CD4-positive, alpha-beta T cell (primary cell): ENCODE data around the gene ZNF276. TPM values are rescaled to one million over a fixed set of nuclear protein-coding genes. Genes with fewer than 3 reads are reported as not detected.

Experiments
- ATAC-seq: fragments of 200-7000 bp; cut with Tn5 transposase; one replicate; pipeline ENCODE4 v1.10.0; 2022; ENCODE audit warnings: mild to moderate bottlenecking; ENCODE audit not compliant: poor library complexity
- CTCF ChIA-PET: fragments of 350-600 bp; sonication (Branson Sonifier 250); formaldehyde crosslinking; loops from one replicate; lab custom pipeline; 2021; ENCODE audit warnings: antibody characterized with exemption, inconsistent platforms; lab: Charles Lee
- POLR2A ChIA-PET: fragments of 350-600 bp; sonication (Branson Sonifier 250); formaldehyde crosslinking; loops from one replicate; lab custom pipeline; 2021; ENCODE audit warnings: antibody characterized with exemption, inconsistent platforms; lab: Charles Lee
- DNase-seq, 14 experiments: peaks; one replicate each; pipeline ENCODE4 v3.0.0-alpha.2; 2013 to 2020; ENCODE audit warnings: mixed read lengths in 2 of 14
- H3K27ac ChIP-seq, 2 donors: one replicate each; pipeline versions ENCODE4 v1.5.1 to v1.7.0; 2013; ENCODE audit warnings: low read length in 2 of 2, low read depth in 1 of 2, mild to moderate bottlenecking in 1 of 2
- H3K27me3 ChIP-seq, 2 experiments: 1 replicate in 1 of 2; 2 replicates in 1 of 2; pipeline versions ENCODE4 v1.6.1 to v1.7.0; 2013; ENCODE audit warnings: low read length in 2 of 2, control low read depth in 1 of 2, mild to moderate bottlenecking in 1 of 2, moderate library complexity in 1 of 2; ENCODE audit not compliant: insufficient read depth in 2 of 2, control insufficient read depth in 1 of 2
- H3K36me3 ChIP-seq: one replicate; pipeline ENCODE4 v1.6.1; 2013; ENCODE audit warnings: low read length, control low read depth; ENCODE audit not compliant: insufficient read depth
- H3K4me1 ChIP-seq: one replicate; pipeline ENCODE4 v1.6.1; 2013; ENCODE audit warnings: low read length, control low read depth; ENCODE audit not compliant: insufficient read depth
- H3K4me3 ChIP-seq: one replicate; pipeline ENCODE4 v1.5.1; 2013; ENCODE audit warnings: mild to moderate bottlenecking, low read length, moderate library complexity
- H3K9me3 ChIP-seq, 2 experiments: 1 replicate in 1 of 2; 2 replicates in 1 of 2; pipeline versions ENCODE4 v1.6.1 to v1.7.0; 2013; ENCODE audit warnings: low read length in 2 of 2, mild to moderate bottlenecking in 2 of 2, control low read depth in 1 of 2, moderate library complexity in 1 of 2; ENCODE audit not compliant: control insufficient read depth in 1 of 2, insufficient read depth in 1 of 2
- H3K27ac Mint-ChIP-seq: one replicate; pipeline ENCODE4 v1.8.0; 2020; ENCODE audit warnings: mixed read lengths
- H3K27me3 Mint-ChIP-seq: one replicate; pipeline ENCODE4 v1.8.0; 2021; ENCODE audit warnings: mixed read lengths
- H3K36me3 Mint-ChIP-seq: one replicate; pipeline ENCODE4 v1.8.0; 2021; ENCODE audit warnings: low read depth, mixed read lengths
- H3K4me1 Mint-ChIP-seq: one replicate; pipeline ENCODE4 v1.8.0; 2021; ENCODE audit warnings: low read depth, mixed read lengths
- H3K4me3 Mint-ChIP-seq: one replicate; pipeline ENCODE4 v1.8.0; 2020; ENCODE audit warnings: mild to moderate bottlenecking, mixed read lengths
- H3K9me3 Mint-ChIP-seq: one replicate; pipeline ENCODE4 v1.8.0; 2020; ENCODE audit warnings: mixed read lengths
- intact Hi-C, 2 experiments: fragments of 100-400 bp; cut with DNase I in 1 of 2; cut with micrococcal nuclease in 1 of 2; formaldehyde crosslinking; loops; one replicate each; pipeline versions ENCODE4 v1.15.1 to v1.9.0; 2023 to 2025; cut with DNase I, micrococcal nuclease
- total RNA-seq, 174 experiments: library from RNA in 2 of 174; stranded (reverse) in 2 of 174; gene quantifications; one replicate each; pipeline ENCODE4 v1.2.3 and lab custom pipeline; 2021 to 2026
- TF ChIP-seq, protein P1 (sequence below): fragments of 200-600 bp; IDR thresholded peaks from one replicate; pipeline ENCODE4 v1.8.0; 2022; ENCODE audit warnings: antibody characterized with exemption, mild to moderate bottlenecking

The ZNF276 gene
- total RNA-seq, 2 experiments from 2014 or later: 127 to 137 TPM

DNA sequence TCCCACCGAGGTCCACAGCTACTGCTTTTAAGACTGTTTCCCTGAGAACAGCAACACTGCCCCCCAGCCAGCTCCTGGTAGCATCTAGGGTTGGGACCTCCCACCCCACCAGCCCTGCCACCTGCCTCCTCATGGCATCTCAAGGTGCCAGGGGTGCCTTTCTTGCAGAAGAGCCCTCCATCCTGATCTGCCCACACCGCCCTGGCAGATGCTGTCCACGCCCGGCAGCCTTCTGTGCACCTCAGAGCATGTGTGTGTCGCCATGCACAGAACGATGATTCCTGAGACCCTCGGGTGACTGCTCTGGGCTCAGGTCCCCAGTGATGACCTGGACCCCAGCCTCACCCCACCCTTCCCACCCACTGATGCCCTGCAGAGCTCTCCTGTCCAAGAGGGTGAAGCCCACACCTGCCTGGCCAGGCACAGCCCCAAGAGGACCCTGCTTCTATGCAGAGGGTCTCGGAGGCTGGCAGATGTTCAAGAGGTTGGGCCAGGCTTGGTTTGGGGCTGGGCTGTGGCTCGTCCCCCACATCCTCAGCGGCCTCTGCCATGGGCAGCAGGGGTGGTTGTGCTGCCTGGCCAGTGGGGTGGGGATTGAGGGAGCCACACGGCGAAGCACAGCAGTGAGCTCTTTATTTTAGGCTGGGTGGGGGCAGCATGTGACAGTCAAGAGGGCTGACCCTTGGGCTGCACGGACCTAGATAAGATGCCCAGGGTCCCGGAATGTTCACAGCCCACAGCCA lies 14.6 kb upstream of the ZNF276 start:
- Histone ChIP-seq H3K9me3 (no peaks in the 10 kb centered on the region), H3K27me3 (no peaks in the 10 kb centered on the region), H3K4me1 (peaks cover 25% of the 10 kb centered on the region), H3K27ac (no peak overlapping the region), H3K4me3 (no peak overlapping the region), H3K36me3 (no peaks in the 10 kb centered on the region)
- ChIA-PET POLR2A (interaction anchor here (0.9 to 2.1 kb wide), 20 partner anchors 11 to 204 kb away, joined by 3 to 14 read pairs (median 6); partner anchors contain the start of genes CDK10, TCF25 and VPS9D1), CTCF (interaction anchor here (1.0 to 4.4 kb wide), 13 partner anchors 13 to 203 kb away, joined by 3 to 45 read pairs (median 6); partner anchors contain the start of genes SPIRE2 and VPS9D1)
- no peaks in the 10 kb centered on the region for H3K27me3 Mint-ChIP-seq
- H3K27ac Mint-ChIP-seq: no peak overlapping the region
- peaks cover 14% of the 10 kb centered on the region for H3K4me1 Mint-ChIP-seq
- H3K9me3 Mint-ChIP-seq: no peaks in the 10 kb centered on the region
- TF ChIP-seq, protein P1, sequence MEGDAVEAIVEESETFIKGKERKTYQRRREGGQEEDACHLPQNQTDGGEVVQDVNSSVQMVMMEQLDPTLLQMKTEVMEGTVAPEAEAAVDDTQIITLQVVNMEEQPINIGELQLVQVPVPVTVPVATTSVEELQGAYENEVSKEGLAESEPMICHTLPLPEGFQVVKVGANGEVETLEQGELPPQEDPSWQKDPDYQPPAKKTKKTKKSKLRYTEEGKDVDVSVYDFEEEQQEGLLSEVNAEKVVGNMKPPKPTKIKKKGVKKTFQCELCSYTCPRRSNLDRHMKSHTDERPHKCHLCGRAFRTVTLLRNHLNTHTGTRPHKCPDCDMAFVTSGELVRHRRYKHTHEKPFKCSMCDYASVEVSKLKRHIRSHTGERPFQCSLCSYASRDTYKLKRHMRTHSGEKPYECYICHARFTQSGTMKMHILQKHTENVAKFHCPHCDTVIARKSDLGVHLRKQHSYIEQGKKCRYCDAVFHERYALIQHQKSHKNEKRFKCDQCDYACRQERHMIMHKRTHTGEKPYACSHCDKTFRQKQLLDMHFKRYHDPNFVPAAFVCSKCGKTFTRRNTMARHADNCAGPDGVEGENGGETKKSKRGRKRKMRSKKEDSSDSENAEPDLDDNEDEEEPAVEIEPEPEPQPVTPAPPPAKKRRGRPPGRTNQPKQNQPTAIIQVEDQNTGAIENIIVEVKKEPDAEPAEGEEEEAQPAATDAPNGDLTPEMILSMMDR: no peak
- intact Hi-C loops: loop anchor here (1.0 kb wide), 6 partner anchors 16 to 204 kb away; no protein-coding TSS in a partner anchor
- DNase-seq (peak in 1 of 14 experiments; percentile 34), ATAC-seq (no peak)
- no peaks in the 10 kb centered on the region for H3K36me3 Mint-ChIP-seq
- no peak overlapping the region for H3K4me3 Mint-ChIP-seq

DNA sequence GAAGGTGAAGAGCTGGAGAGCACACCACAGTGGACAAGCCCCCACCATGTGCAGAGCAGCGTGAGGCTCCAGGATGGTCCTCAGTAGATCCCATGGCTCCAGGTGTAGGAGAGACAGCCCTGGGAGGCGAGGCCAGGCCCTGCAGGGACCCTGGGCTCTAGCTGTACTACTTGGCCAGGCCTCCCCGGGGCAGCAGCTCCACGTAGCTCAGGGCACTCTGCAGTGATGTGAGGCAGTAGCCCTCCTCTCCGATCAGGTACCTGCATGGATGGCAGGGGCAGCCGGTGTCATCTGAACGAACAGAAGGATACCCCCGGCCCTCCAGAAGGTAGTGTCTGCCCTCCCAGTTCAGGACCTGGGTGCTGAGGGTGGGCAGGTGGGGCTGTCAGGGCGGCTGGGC lies 13.6 kb upstream of the ZNF276 start:
- DNase-seq (no peak), ATAC-seq (no peak)
- H3K27me3 ChIP-seq: peaks cover 0 to 2% of the 10 kb centered on the region in 2 experiments
- H3K36me3 ChIP-seq: no peaks in the 10 kb centered on the region
- no peaks in the 10 kb centered on the region for H3K36me3 Mint-ChIP-seq
- no peaks in the 10 kb centered on the region for H3K27me3 Mint-ChIP-seq
- intact Hi-C loops: no loop called here
- H3K4me1 ChIP-seq: peaks cover 29% of the 10 kb centered on the region
- H3K9me3 ChIP-seq: no peaks in the 10 kb centered on the region
- H3K4me1 Mint-ChIP-seq: peaks cover 7% of the 10 kb centered on the region
- no peak overlapping the region for H3K27ac ChIP-seq
- ChIA-PET CTCF (interaction anchor here (4.4 kb wide), 1 partner anchor 153 kb away, joined by 45 read pairs; no protein-coding TSS in a partner anchor), POLR2A (interaction anchor here (1.2 to 2.1 kb wide), 3 partner anchors 13 to 166 kb away, joined by 4 to 8 read pairs (median 4); partner anchors contain the start of genes TCF25 and VPS9D1)
- no peak overlapping the region for H3K4me3 Mint-ChIP-seq
- no peaks in the 10 kb centered on the region for H3K9me3 Mint-ChIP-seq
- no peak overlapping the region for H3K4me3 ChIP-seq
- TF ChIP-seq, protein P1: no peak
- no peak overlapping the region for H3K27ac Mint-ChIP-seq

DNA sequence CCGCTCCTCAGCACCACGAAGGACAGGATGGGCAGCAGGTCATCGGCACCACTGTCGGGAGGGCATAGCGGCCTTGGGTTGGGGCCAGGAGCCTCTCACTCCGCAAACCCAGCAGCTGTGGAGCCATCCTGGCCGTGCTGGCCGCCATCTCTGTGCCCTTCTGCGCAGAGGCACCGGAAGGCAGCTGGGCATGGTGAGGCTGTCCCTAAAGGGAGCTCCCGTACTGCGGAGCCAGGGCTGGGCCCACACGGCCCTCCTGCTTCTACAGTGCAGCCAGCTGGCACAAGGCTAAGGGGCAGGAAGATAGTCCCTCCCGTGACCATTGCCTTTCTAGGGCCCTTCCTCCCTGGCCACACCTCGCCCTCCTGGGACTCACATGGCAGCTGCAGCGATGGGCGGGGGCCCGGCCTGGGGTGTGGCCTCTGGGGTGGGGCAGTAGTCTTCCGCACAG lies 12.8 kb upstream of the ZNF276 start:
- POLR2A ChIA-PET: interaction anchor here (1.3 to 2.1 kb wide), 2 partner anchors 12 to 16 kb away, joined by 4 to 8 read pairs; partner anchors contain the start of gene VPS9D1
- H3K9me3 ChIP-seq: no peaks in the 10 kb centered on the region
- no peak overlapping the region for H3K27ac ChIP-seq
- Mint-ChIP-seq H3K27ac (no peak overlapping the region), H3K27me3 (no peaks in the 10 kb centered on the region), H3K36me3 (no peaks in the 10 kb centered on the region), H3K4me3 (no peak overlapping the region), H3K4me1 (peaks cover 6% of the 10 kb centered on the region), H3K9me3 (no peaks in the 10 kb centered on the region)
- no peak for ATAC-seq
- intact Hi-C loops: no loop called here
- TF ChIP-seq, protein P1: no peak
- H3K4me1 ChIP-seq: peaks cover 31% of the 10 kb centered on the region
- H3K4me3 ChIP-seq: no peak overlapping the region
- no peak for DNase-seq
- CTCF ChIA-PET: interaction anchor here (2.0 to 4.4 kb wide), 2 partner anchors 85 to 152 kb away, joined by 5 to 45 read pairs; no protein-coding TSS in a partner anchor
- H3K27me3 ChIP-seq: peaks cover 0 to 2% of the 10 kb centered on the region in 2 experiments
- no peaks in the 10 kb centered on the region for H3K36me3 ChIP-seq
